ENCODE measurements around the gene LTBP2. TPM values are rescaled to one million over a fixed set of nuclear protein-coding genes. Genes with fewer than 3 reads are reported as not detected.

LTBP2 gene
- total RNA-seq, 2 donors from 2014 or later, result 674 to 973 TPM

DNA sequence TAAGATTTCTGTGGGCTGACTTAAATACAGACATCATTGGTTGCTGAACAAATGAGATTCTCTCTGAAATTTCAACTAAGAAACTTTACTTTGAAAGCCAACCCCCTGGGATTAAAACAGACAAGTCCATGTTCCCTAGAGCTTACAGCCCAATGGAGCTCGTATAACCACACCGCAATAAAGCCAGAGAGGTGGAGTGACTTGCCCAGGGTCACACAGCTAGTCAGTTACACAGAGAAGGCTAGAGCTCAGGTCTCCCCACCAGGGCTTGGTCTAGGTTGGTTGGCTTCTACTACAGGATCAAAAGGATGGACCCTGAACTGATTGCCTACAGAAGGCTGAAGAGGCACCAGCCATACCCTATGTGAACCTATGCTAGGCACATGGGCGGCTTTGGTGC, 8.9 kb upstream of the LTBP2 start:
- Histone ChIP-seq H3K27me3 (replicated peaks; ENCODE audit: insufficient read depth) (no peaks in the 10 kb centered on the region), H3K4me1 (ENCODE audit: control insufficient read depth in 1 of 2, low read depth in 2 of 2) (peaks cover 41 to 55% of the 10 kb centered on the region in 2 donors), H3K36me3 (no peaks in the 10 kb centered on the region), H3K27ac (peak overlapping the region; percentile 95 to 97), H3K4me3 (no peak overlapping the region), H3K9me3 (no peaks in the 10 kb centered on the region)
- TF ChIP-seq, protein P1, sequence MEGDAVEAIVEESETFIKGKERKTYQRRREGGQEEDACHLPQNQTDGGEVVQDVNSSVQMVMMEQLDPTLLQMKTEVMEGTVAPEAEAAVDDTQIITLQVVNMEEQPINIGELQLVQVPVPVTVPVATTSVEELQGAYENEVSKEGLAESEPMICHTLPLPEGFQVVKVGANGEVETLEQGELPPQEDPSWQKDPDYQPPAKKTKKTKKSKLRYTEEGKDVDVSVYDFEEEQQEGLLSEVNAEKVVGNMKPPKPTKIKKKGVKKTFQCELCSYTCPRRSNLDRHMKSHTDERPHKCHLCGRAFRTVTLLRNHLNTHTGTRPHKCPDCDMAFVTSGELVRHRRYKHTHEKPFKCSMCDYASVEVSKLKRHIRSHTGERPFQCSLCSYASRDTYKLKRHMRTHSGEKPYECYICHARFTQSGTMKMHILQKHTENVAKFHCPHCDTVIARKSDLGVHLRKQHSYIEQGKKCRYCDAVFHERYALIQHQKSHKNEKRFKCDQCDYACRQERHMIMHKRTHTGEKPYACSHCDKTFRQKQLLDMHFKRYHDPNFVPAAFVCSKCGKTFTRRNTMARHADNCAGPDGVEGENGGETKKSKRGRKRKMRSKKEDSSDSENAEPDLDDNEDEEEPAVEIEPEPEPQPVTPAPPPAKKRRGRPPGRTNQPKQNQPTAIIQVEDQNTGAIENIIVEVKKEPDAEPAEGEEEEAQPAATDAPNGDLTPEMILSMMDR (IDR thresholded peaks at IDR 0.05), result no peak
- DNase-seq (ENCODE audit: low spot score) (no peak), ATAC-seq (ENCODE audit: insufficient number of reproducible peaks, low FRiP score, low read depth) (no peak)

DNA sequence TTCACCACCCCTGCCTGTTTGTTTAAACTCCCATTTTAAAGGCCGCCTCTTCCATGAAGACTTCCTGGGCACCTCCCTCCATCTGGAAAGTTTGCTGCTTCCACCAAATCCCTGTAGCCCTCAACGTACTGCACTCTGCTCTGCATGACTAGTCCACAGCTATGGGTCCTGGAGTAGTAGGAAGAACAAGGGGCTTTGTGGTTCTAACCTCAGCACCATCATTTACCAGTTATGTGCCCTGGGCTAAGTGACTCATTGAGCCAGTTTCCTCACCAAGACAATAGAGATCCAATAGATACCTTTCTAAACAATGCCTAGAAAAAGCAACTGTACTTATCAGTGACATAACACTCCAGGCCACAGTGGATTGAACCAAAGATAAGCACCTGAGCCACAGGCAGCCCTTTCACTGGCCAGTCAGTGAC, 8.5 kb upstream of the LTBP2 start:
- ATAC-seq (ENCODE audit: insufficient number of reproducible peaks, low FRiP score, low read depth), result no peak
- no peak for DNase-seq (ENCODE audit: low spot score)
- H3K27ac ChIP-seq, result peak overlapping the region; percentile 95 to 97
- H3K27me3 ChIP-seq (replicated peaks; ENCODE audit: insufficient read depth), result no peaks in the 10 kb centered on the region
- no peak overlapping the region for H3K4me3 ChIP-seq
- no peaks in the 10 kb centered on the region for H3K9me3 ChIP-seq
- TF ChIP-seq, protein P1 (IDR thresholded peaks at IDR 0.05), result no peak
- H3K36me3 ChIP-seq, result no peaks in the 10 kb centered on the region
- H3K4me1 ChIP-seq (ENCODE audit: control insufficient read depth in 1 of 2, low read depth in 2 of 2), result peaks cover 45 to 60% of the 10 kb centered on the region in 2 donors

DNA sequence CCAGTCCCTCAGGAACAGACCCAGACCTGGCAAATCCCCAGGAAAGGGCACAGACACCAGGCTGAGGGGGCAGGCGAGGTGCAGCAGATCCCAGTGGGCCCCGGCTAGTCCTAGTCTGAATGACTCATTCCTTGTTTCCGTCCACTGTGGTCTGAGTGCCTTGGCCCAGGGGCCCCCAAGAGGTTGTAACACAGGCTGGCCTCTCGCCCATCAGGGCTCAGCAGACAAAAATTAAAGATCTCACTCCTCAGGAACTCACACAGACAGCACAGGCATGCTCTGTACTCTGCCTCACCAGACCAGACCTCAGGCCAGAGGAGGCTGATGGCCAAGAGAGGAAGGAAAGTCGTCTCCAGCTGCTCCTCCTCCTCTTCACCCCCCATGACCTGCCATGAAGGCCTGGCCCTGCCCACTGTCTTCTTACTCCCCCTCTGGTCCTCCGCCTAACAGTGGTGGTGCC, 7.7 kb upstream of the LTBP2 start:
- Histone ChIP-seq H3K4me3 (no peak overlapping the region), H3K36me3 (no peaks in the 10 kb centered on the region), H3K4me1 (ENCODE audit: control insufficient read depth in 1 of 2, low read depth in 2 of 2) (peaks cover 48 to 68% of the 10 kb centered on the region in 2 donors), H3K27me3 (replicated peaks; ENCODE audit: insufficient read depth) (no peaks in the 10 kb centered on the region), H3K27ac (peak overlapping the region; percentile 95 to 97), H3K9me3 (no peaks in the 10 kb centered on the region)
- ATAC-seq (ENCODE audit: insufficient number of reproducible peaks, low FRiP score, low read depth) (peak; percentile 82), DNase-seq (ENCODE audit: low spot score) (peak; percentile 90)
- TF ChIP-seq, protein P1 (IDR thresholded peaks at IDR 0.05), result no peak

DNA sequence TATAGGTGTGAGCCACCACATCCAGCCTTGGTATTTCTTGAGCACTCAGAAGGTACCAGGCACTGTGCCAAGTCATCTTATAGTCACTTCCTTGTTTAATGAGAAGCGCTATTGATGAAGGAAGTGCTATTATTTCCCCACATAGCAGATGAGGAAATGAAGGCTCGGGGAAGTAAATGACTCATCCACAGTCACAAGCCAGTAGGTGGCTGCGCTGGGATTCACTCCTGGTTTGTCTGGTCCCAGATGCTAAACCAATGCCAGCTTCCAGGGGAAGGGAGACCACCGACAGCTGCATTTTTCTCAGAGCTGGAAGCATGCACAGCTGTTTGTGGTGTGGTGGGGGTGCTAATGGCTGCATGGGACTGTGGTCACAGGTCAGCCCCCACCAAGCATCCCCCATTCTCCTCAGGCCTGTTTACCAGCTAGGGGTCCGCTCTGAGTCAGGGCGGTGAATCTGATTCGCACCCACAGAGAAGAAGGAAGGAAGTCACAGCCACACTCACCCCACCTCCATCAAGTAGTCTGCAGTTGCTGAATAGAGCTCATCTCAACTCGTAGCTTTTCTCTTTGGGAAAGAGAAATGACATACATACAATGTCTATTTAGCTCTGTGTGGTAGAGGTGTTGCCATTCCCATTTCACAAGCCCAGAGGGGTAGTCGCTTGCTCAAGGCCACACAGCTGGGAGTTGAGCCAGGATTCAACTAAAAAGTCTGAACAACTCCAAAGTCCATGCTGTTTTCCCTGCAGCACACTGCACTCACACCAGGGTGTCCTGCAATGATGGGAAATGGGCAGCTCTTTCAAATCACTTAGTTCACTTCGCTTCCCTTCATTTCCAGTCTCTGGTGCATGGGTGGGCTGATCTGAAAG, 6.3 kb upstream of the LTBP2 start:
- Histone ChIP-seq H3K27me3 (replicated peaks; ENCODE audit: insufficient read depth) (no peaks in the 10 kb centered on the region), H3K27ac (peak overlapping the region; percentile 95 to 97), H3K4me1 (ENCODE audit: control insufficient read depth in 1 of 2, low read depth in 2 of 2) (peaks cover 53 to 81% of the 10 kb centered on the region in 2 donors), H3K9me3 (no peaks in the 10 kb centered on the region), H3K36me3 (no peaks in the 10 kb centered on the region), H3K4me3 (no peak overlapping the region)
- ATAC-seq (ENCODE audit: insufficient number of reproducible peaks, low FRiP score, low read depth) (no peak), DNase-seq (ENCODE audit: low spot score) (no peak)
- TF ChIP-seq, protein P1 (IDR thresholded peaks at IDR 0.05), result no peak

DNA sequence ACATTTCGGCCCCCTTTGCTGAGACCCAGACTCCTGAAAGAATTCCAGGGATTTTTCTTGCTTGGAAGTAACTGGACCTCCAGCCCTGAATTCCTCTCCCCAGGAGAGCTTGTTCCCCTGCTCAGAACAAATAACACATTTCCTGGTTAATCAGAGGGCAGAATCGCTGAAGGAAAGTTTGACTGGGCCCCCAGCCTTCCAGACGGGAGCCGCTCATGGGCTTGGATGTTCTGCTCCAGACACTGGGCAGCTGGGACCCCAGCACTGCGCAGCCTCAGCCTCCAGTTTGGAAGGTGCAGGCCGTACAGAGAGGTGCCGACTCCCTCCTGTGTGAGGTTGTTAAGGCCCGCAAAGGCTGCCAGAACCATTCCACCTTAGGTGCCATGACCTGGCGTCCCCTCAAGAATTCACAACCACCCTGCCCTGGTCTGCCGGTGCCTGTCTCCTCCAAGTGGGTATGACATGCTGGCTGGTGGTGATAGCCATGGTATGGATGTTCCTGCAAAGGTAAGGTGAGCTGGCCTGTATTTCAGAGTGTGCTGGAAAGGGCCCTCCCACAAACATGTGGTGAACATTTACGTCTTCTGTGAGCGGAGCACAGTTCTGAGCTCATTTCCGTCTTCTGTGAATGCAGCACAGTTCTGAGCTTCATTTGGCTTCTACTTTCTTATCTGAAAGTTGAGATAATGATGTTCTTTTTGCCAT, 5.1 kb upstream of the LTBP2 start:
- no peaks in the 10 kb centered on the region for H3K9me3 ChIP-seq
- H3K36me3 ChIP-seq, result no peaks in the 10 kb centered on the region
- TF ChIP-seq, protein P1 (IDR thresholded peaks at IDR 0.05), result no peak
- H3K27me3 ChIP-seq (replicated peaks; ENCODE audit: insufficient read depth), result no peaks in the 10 kb centered on the region
- no peak for DNase-seq (ENCODE audit: low spot score)
- peak overlapping the region; percentile 95 to 97 for H3K27ac ChIP-seq
- peak overlapping the region; percentile 39 for H3K4me3 ChIP-seq
- ATAC-seq (ENCODE audit: insufficient number of reproducible peaks, low FRiP score, low read depth), result no peak
- H3K4me1 ChIP-seq (ENCODE audit: control insufficient read depth in 1 of 2, low read depth in 2 of 2), result peaks cover 59 to 88% of the 10 kb centered on the region in 2 donors
